ENCODE results near the gene CHMP4A.
"Not testable (repeated sequence)": the region's sequence is repeated elsewhere in the genome, so short reads cannot be mapped to it uniquely, and the experiment has no call there.

Gene CHMP4A

DNA sequence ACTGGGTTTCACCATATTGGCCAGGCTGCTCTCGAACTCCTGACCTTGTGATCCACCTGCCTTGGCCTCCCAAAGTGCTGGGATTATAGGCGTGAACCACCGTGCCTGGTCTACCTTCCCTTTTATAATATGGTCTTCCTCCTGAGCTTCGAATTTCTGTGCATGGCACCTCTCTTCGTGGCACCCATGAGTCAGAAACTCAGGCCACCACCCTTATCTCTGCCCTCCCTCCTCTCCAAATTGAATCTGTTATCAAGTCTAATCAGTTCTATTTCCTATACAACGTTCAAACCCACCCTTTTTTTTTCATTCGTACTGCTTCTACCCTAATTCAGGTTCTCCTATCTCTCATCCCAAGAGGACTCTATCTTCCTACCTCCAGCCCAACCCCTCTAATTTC, 34.1 kb upstream of the CHMP4A start:
- no peak for TF ChIP-seq CTCF (IDR thresholded peaks at IDR 0.05; ENCODE audit: low read depth, low read length)
- in situ Hi-C loops (cut with HindIII; ENCODE audit: low sequenced_read_pairs) = no loop called here
- no peak overlapping the region for H3K4me3 ChIP-seq (ENCODE audit: low read depth, low read length)
- DNase-seq (ENCODE audit: low read depth, low spot score) = no peak

DNA sequence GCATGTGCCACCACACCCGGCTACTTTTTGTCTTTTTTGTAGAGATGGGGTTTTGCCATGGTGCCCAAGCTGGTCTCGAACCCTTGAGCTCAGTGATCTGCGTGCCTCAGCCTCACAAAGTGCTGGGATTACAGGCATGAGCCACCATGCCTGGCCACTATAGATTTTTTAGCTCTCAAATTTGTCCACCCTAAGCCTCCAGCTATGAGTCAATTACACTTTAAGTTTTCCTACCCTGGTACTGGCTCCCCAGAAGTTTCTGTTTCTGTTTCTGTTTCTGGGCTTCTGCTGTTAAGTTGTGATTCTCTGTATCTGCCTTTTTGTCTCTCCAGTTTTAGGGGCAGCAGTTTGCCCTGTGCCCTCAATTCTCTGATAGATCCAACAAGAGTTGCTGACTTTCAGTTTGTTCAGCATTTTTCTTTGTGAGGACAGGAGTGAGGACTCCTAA, 33.5 kb upstream of the CHMP4A start:
- no peak for TF ChIP-seq CTCF (IDR thresholded peaks at IDR 0.05; ENCODE audit: low read depth, low read length)
- no peak for DNase-seq (ENCODE audit: low read depth, low spot score)
- H3K4me3 ChIP-seq (ENCODE audit: low read depth, low read length) = no peak overlapping the region
- in situ Hi-C loops (cut with HindIII; ENCODE audit: low sequenced_read_pairs) = no loop called here

- H3K4me3 ChIP-seq (ENCODE audit: low read depth, low read length); in situ Hi-C loops (cut with HindIII; ENCODE audit: low sequenced_read_pairs); DNase-seq (ENCODE audit: low read depth, low spot score): not testable (repeated sequence)
Measured at GRCh38 chr14:24245350-24245749, 32.1 kb upstream of the CHMP4A start.

GRCh38 chr14:24243336-24243836, 30.1 kb upstream of the CHMP4A start:
- TF ChIP-seq CTCF (IDR thresholded peaks at IDR 0.05; ENCODE audit: low read depth, low read length) = no peak
- no peak for DNase-seq (ENCODE audit: low read depth, low spot score)
- in situ Hi-C loops (cut with HindIII; ENCODE audit: low sequenced_read_pairs) = no loop called here
- H3K4me3 ChIP-seq (ENCODE audit: low read depth, low read length) = peak overlapping the region; percentile 90

- peak; percentile 44 for TF ChIP-seq CTCF (IDR thresholded peaks at IDR 0.05; ENCODE audit: low read depth, low read length)
- in situ Hi-C loops (cut with HindIII; ENCODE audit: low sequenced_read_pairs) = no loop called here
- peak; percentile 95 for DNase-seq (ENCODE audit: low read depth, low spot score)
- H3K4me3 ChIP-seq (ENCODE audit: low read depth, low read length) = peak overlapping the region; percentile 90
Measured at GRCh38 chr14:24241829-24242443, 28.6 kb upstream of the CHMP4A start.

- H3K4me3 ChIP-seq (ENCODE audit: low read depth, low read length) = no peak overlapping the region
- TF ChIP-seq CTCF (IDR thresholded peaks at IDR 0.05; ENCODE audit: low read depth, low read length) = no peak
- DNase-seq (ENCODE audit: low read depth, low spot score) = no peak
- in situ Hi-C loops (cut with HindIII; ENCODE audit: low sequenced_read_pairs) = no loop called here
Measured at GRCh38 chr14:24240110-24240918, 27.0 kb upstream of the CHMP4A start.

GRCh38 chr14:24238527-24239037, 25.3 kb upstream of the CHMP4A start:
- H3K4me3 ChIP-seq (ENCODE audit: low read depth, low read length) = no peak overlapping the region
- in situ Hi-C loops (cut with HindIII; ENCODE audit: low sequenced_read_pairs) = no loop called here

More at GRCh38 chr14:24238527-24239037, 25.3 kb upstream of the CHMP4A start:
- no peak for TF ChIP-seq CTCF (IDR thresholded peaks at IDR 0.05; ENCODE audit: low read depth, low read length)
- no peak for DNase-seq (ENCODE audit: low read depth, low spot score)
